ENCODE results near the gene SCT.

The SCT gene

GRCh38 chr11:608791-609251 is 18.2 kb downstream of the SCT start:
- DNase-seq: no peak

DNA sequence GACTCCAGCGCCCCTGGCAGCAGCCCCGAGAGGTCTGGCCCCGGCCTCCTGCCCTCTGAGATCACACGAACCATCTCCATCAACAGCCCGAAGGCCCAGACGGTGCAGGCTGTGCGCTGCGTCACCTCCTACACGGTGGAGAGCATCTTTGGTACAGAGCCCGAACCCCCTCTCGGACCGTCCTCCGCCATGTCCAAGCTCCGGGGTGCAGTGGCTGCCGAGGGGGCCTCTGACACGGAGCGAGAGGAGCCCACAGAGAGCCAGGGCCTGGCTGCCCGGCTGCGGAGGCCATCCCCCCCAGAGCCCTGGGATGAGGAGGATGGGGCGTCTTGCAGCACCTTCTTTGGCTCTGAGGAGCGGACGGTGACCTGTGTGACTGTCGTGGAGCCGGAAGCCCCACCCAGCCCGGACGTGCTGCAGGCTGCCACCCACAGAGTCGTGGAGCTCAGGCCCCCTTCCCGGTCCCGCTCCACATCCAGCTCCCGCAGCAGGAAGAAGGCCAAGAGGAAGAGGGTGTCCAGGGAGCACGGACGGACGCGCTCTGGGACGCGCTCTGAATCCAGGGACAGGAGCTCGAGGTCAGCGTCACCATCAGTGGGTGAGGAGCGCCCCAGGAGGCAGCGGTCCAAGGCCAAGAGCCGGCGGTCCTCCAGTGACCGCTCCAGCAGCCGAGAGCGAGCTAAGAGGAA is 18.9 kb downstream of the SCT start:
- DNase-seq: no peak

DNA sequence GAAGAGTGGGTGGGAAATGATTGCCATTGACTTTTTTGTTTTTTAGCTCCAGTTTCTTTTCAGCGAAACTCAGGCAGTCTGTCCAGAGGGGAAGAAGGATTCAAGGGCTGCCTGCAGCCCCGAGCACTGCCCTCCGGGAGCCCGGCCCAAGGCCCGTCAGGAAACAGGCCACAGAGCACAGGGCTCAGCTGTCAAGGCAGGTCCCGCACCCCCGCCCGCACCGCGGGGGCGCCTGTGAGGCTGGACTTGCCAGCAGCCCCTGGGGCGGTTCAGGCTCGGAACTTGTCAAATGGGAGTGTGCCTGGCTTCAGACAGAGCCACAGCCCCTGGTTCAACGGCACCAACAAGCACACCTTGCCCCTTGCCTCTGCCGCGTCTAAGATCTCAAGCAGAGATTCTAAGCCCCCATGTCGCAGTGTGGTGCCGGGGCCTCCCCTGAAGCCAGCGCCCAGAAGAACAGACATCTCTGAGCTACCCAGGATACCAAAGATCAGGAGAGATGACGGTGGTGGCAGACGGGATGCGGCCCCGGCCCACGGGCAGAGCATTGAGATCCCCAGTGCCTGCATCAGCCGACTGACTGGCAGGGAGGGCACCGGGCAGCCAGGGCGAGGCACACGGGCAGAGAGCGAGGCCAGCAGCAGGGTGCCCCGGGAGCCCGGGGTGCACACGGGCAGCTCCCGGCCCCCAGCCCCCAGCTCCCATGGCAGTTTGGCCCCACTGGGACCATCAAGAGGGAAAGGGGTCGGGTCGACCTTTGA is 19.8 kb downstream of the SCT start:
- no peak for DNase-seq

- no peak for DNase-seq
Observed at GRCh38 chr11:606245-606644, 20.7 kb downstream of the SCT start.

DNA sequence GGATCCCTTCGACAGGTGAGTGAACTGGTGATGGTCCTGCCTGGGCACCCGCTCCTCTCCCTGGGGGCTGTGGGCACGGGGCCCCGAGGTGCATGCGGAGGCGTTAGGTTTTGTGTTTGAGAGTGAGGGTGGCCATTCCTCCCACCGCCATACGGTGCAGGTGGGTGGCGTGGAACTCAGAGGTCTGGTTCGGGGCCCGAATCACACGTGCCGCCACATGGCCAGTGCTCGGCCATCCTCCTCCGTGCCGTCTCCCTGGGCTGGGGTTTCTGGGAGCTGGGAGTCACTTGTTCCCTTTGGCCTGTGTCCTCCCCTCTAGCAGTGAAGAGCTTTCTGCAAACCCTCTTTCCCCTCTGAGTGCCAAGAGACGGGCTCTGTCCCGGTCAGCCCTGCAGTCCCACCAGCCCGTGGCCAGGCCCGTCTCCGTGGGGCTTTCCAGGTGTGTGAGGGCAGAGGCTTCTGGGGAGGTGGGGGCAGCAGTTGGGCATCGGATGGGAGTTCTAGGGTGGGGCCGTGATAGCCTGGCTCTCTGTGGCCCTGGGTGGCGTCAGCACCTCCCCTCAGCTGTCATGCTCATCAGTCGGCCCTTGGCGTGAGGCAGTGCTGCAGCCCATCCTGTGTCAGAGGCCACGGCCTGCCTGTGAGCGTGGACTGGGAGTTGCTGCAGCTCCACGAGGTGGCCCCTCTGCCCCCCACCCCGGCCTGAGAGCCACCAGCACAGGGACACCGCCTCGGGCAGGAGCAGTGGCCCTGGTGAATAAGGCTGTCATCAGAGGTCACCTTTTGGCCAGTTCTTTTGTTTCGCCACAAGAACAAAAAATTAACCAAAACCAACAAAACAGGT is 21.5 kb downstream of the SCT start:
- DNase-seq: no peak

DNA sequence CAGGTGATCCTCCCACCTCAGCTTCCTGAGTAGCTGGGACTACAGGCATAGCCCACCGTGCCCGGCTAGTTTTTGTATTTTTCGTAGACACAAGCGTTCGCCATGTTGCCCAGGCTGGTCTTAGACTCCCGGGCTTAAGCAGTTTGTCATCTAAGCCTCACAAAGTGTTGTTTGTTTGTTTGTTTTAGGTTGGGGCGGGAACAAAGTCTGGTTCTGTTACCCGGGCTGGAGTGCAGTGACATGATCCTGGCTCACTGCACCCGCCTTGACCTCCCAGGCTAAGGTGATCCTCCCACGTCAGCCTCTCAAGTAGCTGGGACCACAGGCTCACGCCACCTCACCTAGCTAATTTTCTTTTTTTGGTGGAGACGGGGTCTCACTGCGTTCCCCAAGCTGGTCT is 23.8 kb downstream of the SCT start:
- DNase-seq: no peak

- no peak for DNase-seq
Observed at GRCh38 chr11:601573-602245, 25.3 kb downstream of the SCT start.

DNA sequence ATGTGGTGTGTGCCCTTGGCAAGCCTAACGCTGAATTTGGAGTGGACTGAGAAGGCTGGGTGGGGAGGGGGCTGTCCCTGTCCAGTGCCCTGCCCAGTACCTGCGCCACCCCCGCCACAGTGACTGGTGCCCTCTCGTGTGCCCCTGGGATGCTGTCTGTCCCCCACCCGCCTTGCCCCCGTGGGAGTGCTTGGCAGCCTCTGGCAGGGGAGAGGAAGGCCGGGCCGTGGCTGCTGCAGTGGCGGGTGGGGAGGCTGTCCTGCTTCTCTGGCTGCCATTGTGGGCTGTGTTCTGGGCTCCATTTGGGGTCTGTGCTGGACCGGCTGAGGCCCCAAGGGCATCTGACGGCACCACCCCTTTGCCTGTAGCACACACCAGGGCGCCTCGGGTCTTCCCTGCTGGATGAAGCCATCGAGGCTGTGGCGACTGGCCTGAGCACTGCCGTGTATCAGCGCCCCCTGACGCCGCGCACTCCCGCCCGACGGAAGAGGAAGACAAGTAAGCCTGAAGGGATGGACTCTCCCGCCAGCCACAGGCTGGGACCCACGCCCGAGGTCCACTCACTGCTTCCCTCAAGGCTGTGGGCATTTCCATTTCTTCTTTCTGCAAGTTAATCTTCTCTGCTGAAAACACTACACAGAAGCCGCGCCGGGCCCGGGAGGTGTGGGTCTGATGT is 28.8 kb downstream of the SCT start:
- DNase-seq: no peak

DNA sequence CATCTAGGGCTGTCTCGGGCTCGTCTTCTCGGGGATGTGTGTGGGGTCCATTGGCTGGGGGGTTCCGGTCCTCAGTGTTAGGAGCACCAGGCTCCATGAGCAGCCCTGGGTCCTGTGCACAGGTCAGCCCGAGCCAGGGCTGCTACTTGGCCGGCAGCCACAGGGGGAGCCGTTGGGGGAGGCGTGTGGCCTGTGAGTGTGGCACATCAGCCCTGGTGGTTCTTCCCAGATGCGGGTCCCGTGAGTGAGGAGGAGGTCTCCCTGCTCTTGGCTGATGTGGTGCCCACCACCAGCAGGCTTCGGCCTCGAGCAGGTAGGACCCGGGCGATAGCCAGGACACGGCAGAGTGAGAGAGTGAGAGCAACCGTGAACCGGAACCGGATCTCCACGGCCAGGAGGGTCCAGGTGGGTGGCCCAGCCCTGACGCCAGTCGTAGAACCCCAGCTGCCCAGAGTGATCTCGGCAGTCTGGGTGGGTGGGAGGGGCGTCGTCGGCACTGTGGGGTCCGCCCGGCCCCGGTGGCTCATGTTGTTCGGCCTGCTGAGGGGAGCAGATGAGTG is 29.7 kb downstream of the SCT start:
- no peak for DNase-seq

GRCh38 chr11:596374-596773 is 30.6 kb downstream of the SCT start:
- DNase-seq: no peak

DNA sequence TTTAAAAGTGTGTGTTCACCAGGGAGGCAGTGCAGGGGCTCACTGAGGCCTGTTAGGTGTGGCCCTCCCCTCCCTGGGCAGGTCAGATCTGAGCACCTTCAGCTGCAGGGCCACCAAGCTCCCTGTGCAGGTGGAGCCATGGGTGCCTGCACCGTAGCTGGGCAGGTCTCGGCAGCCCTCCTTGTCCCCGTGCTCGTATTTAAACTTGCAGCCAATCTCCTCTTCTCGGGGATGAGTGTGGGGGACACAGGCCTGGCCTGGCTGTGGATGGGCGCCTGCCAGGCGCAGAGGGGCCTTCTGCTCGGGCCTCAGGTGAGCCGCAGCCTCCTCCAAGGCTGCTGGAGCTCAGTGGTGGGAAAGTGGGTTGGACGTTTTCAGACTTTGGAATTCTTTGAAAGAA is 31.6 kb downstream of the SCT start:
- no peak for DNase-seq

DNA sequence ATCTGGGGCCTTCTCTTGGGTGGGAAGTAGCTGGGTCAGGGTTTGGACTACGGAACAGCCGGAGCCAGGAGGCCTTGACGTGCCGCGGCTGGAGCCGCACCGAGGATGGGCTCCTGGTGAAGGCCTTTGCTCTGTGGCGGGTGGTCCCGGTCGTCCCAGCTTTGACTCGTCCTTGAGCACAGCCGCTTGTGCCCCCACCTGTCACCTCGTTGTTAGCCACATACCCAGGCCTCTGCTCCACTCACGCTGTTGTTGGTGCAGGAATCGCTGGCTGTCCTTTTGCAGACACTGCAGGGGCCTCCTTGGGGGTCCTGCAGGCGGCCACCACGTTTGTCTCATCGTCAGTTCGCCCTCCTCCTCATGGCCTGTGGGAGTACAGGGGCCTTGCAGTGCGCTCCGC is 33.6 kb downstream of the SCT start:
- DNase-seq: no peak

- no peak for DNase-seq
Observed at GRCh38 chr11:592918-593317, 34.1 kb downstream of the SCT start.

DNA sequence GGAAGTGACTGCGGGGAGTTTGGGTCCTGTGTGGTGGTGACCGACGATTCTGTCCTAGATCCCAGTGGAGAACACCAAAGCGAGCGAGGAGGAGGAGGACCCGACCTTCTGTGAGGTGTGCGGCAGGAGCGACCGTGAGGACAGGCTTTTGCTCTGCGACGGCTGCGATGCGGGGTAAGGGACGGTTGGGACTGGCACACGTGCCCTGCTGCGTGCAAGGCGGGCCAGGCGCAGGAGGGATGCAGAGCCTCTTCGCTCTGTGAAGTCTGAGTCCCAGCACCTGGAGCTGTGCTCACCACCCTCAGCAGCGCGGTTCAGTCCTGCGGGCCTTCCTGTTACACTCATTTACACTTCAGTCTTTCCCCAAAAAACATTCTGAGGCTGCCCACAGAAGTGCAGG is 34.5 kb downstream of the SCT start:
- no peak for DNase-seq

DNA sequence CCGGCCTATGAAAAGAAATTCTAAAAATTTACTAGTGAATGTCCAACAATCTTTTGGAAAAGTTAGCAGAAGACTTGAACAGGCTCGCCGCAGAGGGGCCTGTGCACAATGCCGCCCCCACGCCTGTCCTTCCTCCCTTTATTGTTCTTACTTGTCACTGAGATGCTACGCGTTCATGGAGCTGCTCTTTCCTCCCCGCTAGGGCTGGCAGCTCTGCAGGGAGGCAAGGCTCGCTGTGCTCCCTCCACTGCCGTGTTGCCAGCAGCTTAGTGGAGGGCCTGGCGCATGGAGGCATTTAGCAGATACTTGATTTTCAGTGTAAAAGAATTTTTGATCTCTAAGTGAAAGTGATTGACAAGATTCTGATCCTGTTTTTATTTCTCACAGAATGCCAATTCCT is 36.0 kb downstream of the SCT start:
- DNase-seq: no peak

- DNase-seq: no peak
Observed at GRCh38 chr11:589798-590197, 37.2 kb downstream of the SCT start.

DNA sequence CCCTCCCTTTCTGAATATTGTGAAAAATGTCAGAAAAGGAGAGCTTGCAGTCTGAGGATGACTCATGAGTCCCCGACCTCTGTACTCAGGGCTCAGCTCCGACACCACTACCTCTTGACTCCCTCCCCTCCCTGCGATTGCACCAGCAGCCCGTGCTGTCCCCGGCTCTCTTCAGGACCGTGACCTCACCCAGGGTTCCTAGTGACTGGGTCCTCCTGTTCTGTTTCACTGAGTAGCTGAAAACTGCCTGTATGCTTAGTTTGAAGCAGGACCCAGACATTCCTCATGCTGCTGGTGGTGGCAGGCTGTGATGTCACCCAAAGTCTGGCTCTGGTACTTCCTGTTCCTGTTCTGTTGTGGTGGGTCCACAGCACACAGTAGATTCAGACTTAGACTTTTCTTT is 39.0 kb downstream of the SCT start:
- peak; percentile 73 for DNase-seq

DNA sequence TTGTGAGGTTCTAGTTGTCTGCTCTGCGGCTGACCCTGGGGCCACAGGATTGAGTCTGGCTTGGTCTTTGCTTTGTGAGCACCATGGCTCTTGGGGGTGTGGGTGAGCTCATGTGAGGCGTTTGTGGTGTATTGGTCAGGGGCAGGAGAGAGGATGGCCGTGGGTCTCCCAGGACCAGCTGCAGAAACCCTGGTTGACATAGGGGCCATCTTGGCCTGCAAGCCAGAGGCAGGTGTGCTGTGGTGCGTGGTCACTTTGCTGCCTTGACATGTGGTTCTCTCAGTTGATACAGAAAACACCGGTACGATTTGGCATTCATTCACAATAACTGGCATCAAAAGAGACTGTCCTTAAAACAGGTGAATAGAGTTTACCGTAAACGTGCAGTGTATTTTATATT is 39.4 kb downstream of the SCT start:
- DNase-seq: no peak

GRCh38 chr11:586376-587316 is 40.3 kb downstream of the SCT start:
- no peak for DNase-seq

GRCh38 chr11:584287-584686 is 42.7 kb downstream of the SCT start:
- no peak for DNase-seq

GRCh38 chr11:581752-582151 is 45.2 kb downstream of the SCT start:
- DNase-seq: no peak
